Anterior cingulate cortex (tissue), 58 donors: ENCODE measurements around the gene KAZN.
"Not testable (repeated sequence)": the region's sequence is repeated elsewhere in the genome, so short reads cannot be mapped to it uniquely, and the experiment has no call there.

Experiments
- DNase-seq, 58 donors: peaks; one replicate each; lab custom pipeline; 2025; lab: John Stamatoyannopoulos, UW

The KAZN gene

GRCh38 chr1:15029786-15030185, 431.3 kb downstream of the KAZN start:
- DNase-seq, result no peak

- no peak for DNase-seq
These were observed 432.9 kb downstream of the KAZN start for GRCh38 chr1:15031251-15031933.

- DNase-seq, result no peak
These were observed 434.8 kb downstream of the KAZN start for GRCh38 chr1:15033264-15033663.

- DNase-seq, result no peak
These were observed 436.2 kb downstream of the KAZN start for GRCh38 chr1:15034656-15035055.

GRCh38 chr1:15035236-15035635, 436.8 kb downstream of the KAZN start:
- DNase-seq, result no peak

GRCh38 chr1:15036101-15036500, 437.6 kb downstream of the KAZN start:
- DNase-seq, result no peak

GRCh38 chr1:15038232-15039016, 439.9 kb downstream of the KAZN start:
- no peak for DNase-seq

- DNase-seq, result no peak
These were observed 440.6 kb downstream of the KAZN start for GRCh38 chr1:15039017-15039648.

- DNase-seq, result no peak
These were observed 441.4 kb downstream of the KAZN start for GRCh38 chr1:15039901-15040300.

- DNase-seq, result not testable (repeated sequence)
These were observed 442.2 kb downstream of the KAZN start for GRCh38 chr1:15040685-15041084.

GRCh38 chr1:15042866-15043265, 444.4 kb downstream of the KAZN start:
- DNase-seq, result peak in 56 of 58 donors; percentile 20 to 94 (median 75)

GRCh38 chr1:15043934-15044333, 445.4 kb downstream of the KAZN start:
- no peak for DNase-seq

GRCh38 chr1:15045123-15045522, 446.6 kb downstream of the KAZN start:
- DNase-seq, result no peak

- DNase-seq, result peak in 55 of 58 donors; percentile 5 to 84 (median 60)
These were observed 448.1 kb downstream of the KAZN start for GRCh38 chr1:15046487-15047165.

- no peak for DNase-seq
These were observed 448.8 kb downstream of the KAZN start for GRCh38 chr1:15047237-15047636.

GRCh38 chr1:15048437-15048980, 450.0 kb downstream of the KAZN start:
- no peak for DNase-seq

GRCh38 chr1:15049067-15049466, 450.6 kb downstream of the KAZN start:
- no peak for DNase-seq

GRCh38 chr1:15051882-15052528, 453.5 kb downstream of the KAZN start:
- no peak for DNase-seq

GRCh38 chr1:15053153-15053552, 454.7 kb downstream of the KAZN start:
- no peak for DNase-seq
